ENCODE results near the gene MGLL. TPM values are rescaled to one million over a fixed set of nuclear protein-coding genes. Genes with fewer than 3 reads are reported as not detected.

Gene MGLL
- total and polyA plus RNA-seq, 12 donors, result 1.9 to 48.1 (median 33.3) TPM

DNA sequence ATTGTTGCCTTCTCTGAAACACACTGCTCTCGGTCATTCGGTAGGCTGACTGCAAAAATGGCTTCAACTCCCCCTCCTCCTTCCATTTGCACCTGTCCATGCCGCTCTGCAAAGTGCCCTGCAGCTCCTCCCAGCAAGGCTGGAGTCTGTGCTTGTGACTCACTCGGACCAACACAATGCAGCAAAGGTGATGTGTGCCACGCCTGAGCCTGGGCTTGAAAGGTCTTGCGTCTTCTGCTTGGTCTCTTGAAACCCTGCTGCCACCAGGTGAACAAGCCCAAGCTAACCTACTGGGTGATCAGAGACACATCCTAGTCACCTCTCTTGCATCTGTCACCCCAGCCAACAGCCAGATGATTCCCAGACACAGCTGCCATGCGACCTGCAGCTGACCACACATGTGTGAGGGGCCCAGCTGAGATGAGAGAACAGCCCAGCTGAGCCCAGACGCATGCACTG lies 71.1 kb downstream of the MGLL start:
- H3K4me3 ChIP-seq, result no peak overlapping the region
- H3K27ac ChIP-seq, result no peak overlapping the region
- 90 to 98% (median 92%) methylated on average over 5 to 8 of the region's 8 CpGs for WGBS, 4 donors
- TF ChIP-seq POLR2A (IDR thresholded peaks at IDR 0.05) (no peak), CTCF (IDR thresholded peaks at IDR 0.05) (no peak)
- intact Hi-C loops (cut with DNase I), result no loop called here
- no peaks in the 10 kb centered on the region for H3K4me1 ChIP-seq (replicated peaks in 1 of 2)
- H3K36me3 ChIP-seq (replicated peaks in 1 of 2), result no peaks in the 10 kb centered on the region
- H3K27me3 ChIP-seq, result no peaks in the 10 kb centered on the region
- H3K9me3 ChIP-seq (replicated peaks in 1 of 3), result no peaks in the 10 kb centered on the region
- no peak for DNase-seq

GRCh38 chr3:127750226-127751031 lies 71.9 kb downstream of the MGLL start:
- Histone ChIP-seq H3K27ac (no peak overlapping the region), H3K36me3 (replicated peaks in 1 of 2) (no peaks in the 10 kb centered on the region), H3K4me1 (replicated peaks in 1 of 2) (no peaks in the 10 kb centered on the region), H3K4me3 (no peak overlapping the region), H3K27me3 (no peaks in the 10 kb centered on the region), H3K9me3 (replicated peaks in 1 of 3) (no peaks in the 10 kb centered on the region)
- intact Hi-C loops (cut with DNase I), result no loop called here
- no peak for TF ChIP-seq CTCF (IDR thresholded peaks at IDR 0.05)
- TF ChIP-seq POLR2A (IDR thresholded peaks at IDR 0.05), result no peak
- DNase-seq, result no peak
- 74 to 89% (median 84%) methylated on average over 12 of the region's 12 CpGs for WGBS, 4 donors

GRCh38 chr3:127749787-127750225 lies 72.5 kb downstream of the MGLL start:
- TF ChIP-seq CTCF (IDR thresholded peaks at IDR 0.05) (no peak), POLR2A (IDR thresholded peaks at IDR 0.05) (no peak)
- Histone ChIP-seq H3K4me3 (no peak overlapping the region), H3K27me3 (no peaks in the 10 kb centered on the region), H3K4me1 (replicated peaks in 1 of 2) (no peaks in the 10 kb centered on the region), H3K27ac (no peak overlapping the region), H3K9me3 (replicated peaks in 1 of 3) (no peaks in the 10 kb centered on the region), H3K36me3 (replicated peaks in 1 of 2) (no peaks in the 10 kb centered on the region)
- 84 to 98% (median 91%) methylated on average over 7 of the region's 7 CpGs for WGBS, 4 donors
- intact Hi-C loops (cut with DNase I), result no loop called here
- DNase-seq, result no peak

GRCh38 chr3:127749361-127749760 lies 73.0 kb downstream of the MGLL start:
- no peak overlapping the region for H3K4me3 ChIP-seq
- H3K36me3 ChIP-seq (replicated peaks in 1 of 2), result no peaks in the 10 kb centered on the region
- DNase-seq, result no peak
- WGBS, 4 donors, result 90 to 96% (median 93%) methylated on average over 3 of the region's 3 CpGs
- no peak for TF ChIP-seq CTCF (IDR thresholded peaks at IDR 0.05)
- no peak for TF ChIP-seq POLR2A (IDR thresholded peaks at IDR 0.05)
- no peaks in the 10 kb centered on the region for H3K9me3 ChIP-seq (replicated peaks in 1 of 3)
- no peaks in the 10 kb centered on the region for H3K27me3 ChIP-seq
- H3K27ac ChIP-seq, result no peak overlapping the region
- intact Hi-C loops (cut with DNase I), result no loop called here
- H3K4me1 ChIP-seq (replicated peaks in 1 of 2), result no peaks in the 10 kb centered on the region
